ENCODE data around the gene ADGRF3.

Gene ADGRF3

DNA sequence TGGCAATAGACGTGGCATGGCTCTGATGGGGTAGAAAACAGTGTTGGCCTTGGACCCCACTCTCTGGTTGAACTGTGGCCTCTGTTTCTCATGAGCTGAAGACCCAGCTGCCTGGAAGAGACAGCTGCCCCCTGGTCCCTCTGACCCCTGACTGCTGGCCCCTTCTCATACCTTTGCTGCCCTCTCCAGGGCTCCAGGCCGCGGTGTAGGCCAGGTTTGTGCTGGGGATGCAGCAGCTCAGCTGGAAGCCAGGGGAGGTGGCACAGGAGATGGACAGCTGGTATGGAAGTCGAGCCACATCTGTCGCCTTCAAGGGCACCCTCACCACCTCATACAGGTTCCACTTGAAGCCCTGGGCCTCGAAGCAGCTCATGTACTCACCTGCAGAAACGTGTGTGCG lies 32.3 kb downstream of the ADGRF3 start:
- TF ChIP-seq EZH2 (IDR thresholded peaks at IDR 0.05; ENCODE audit: borderline replicate concordance, low read depth, low read length, severe bottlenecking) = no peak
- TF ChIP-seq, protein P1, sequence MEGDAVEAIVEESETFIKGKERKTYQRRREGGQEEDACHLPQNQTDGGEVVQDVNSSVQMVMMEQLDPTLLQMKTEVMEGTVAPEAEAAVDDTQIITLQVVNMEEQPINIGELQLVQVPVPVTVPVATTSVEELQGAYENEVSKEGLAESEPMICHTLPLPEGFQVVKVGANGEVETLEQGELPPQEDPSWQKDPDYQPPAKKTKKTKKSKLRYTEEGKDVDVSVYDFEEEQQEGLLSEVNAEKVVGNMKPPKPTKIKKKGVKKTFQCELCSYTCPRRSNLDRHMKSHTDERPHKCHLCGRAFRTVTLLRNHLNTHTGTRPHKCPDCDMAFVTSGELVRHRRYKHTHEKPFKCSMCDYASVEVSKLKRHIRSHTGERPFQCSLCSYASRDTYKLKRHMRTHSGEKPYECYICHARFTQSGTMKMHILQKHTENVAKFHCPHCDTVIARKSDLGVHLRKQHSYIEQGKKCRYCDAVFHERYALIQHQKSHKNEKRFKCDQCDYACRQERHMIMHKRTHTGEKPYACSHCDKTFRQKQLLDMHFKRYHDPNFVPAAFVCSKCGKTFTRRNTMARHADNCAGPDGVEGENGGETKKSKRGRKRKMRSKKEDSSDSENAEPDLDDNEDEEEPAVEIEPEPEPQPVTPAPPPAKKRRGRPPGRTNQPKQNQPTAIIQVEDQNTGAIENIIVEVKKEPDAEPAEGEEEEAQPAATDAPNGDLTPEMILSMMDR (IDR thresholded peaks at IDR 0.05; ENCODE audit: borderline replicate concordance, extremely low read depth, low read length, poor library complexity, severe bottlenecking) = no peak
- Histone ChIP-seq H3K36me3 (ENCODE audit: insufficient read depth, low read length) (no peaks in the 10 kb centered on the region), H3K9me3 (ENCODE audit: insufficient read depth, low read length, severe bottlenecking) (no peaks in the 10 kb centered on the region), H3K27ac (ENCODE audit: low read length) (no peak overlapping the region), H3K4me2 (ENCODE audit: insufficient read depth, low read length) (no peak overlapping the region), H3K79me2 (ENCODE audit: insufficient read depth, low read length) (no peaks in the 10 kb centered on the region), H3K9ac (ENCODE audit: low read depth, low read length) (no peak overlapping the region), H3K4me1 (ENCODE audit: insufficient read depth, low read length) (no peaks in the 10 kb centered on the region), H2AFZ (ENCODE audit: low read depth, low read length) (no peak overlapping the region), H3K27me3 (ENCODE audit: insufficient read depth, low read length, poor library complexity) (no peaks in the 10 kb centered on the region), H4K20me1 (ENCODE audit: insufficient read depth, low read length) (no peaks in the 10 kb centered on the region), H3K4me3 (ENCODE audit: low read depth in 1 of 2, low read length in 2 of 2) (no peak overlapping the region)
- DNase-seq = no peak
- ATAC-seq (ENCODE audit: insufficient read depth, low read depth) = no peak

DNA sequence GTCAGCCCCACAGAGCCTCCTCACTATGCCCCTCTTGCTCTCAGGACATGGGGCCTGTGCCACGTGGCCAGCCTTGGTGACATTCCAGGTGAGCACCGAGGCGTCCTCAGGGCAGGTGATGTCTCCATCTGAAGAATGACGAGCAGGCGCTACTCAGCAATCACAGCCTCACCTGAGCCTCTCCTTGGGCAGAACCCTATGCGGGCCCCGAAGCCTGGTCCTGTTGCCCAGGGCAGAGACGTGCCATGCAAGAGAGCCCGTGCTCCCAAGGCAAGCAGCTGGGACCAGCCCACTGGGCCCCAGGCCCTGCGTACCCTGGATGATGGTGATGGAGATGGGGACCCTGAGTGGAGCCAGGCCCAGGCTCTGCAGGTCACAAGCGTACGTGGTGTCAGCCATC lies 33.1 kb downstream of the ADGRF3 start:
- Histone ChIP-seq H3K4me2 (ENCODE audit: insufficient read depth, low read length) (no peak overlapping the region), H3K4me1 (ENCODE audit: insufficient read depth, low read length) (no peaks in the 10 kb centered on the region), H3K27me3 (ENCODE audit: insufficient read depth, low read length, poor library complexity) (no peaks in the 10 kb centered on the region), H4K20me1 (ENCODE audit: insufficient read depth, low read length) (no peaks in the 10 kb centered on the region), H3K4me3 (ENCODE audit: low read depth in 1 of 2, low read length in 2 of 2) (no peak overlapping the region), H3K9ac (ENCODE audit: low read depth, low read length) (no peak overlapping the region), H2AFZ (ENCODE audit: low read depth, low read length) (no peak overlapping the region), H3K36me3 (ENCODE audit: insufficient read depth, low read length) (no peaks in the 10 kb centered on the region), H3K27ac (ENCODE audit: low read length) (no peak overlapping the region), H3K9me3 (ENCODE audit: insufficient read depth, low read length, severe bottlenecking) (no peaks in the 10 kb centered on the region), H3K79me2 (ENCODE audit: insufficient read depth, low read length) (no peaks in the 10 kb centered on the region)
- no peak for DNase-seq
- no peak for ATAC-seq (ENCODE audit: insufficient read depth, low read depth)
- TF ChIP-seq, protein P1 (IDR thresholded peaks at IDR 0.05; ENCODE audit: borderline replicate concordance, extremely low read depth, low read length, poor library complexity, severe bottlenecking) = no peak
- no peak for TF ChIP-seq EZH2 (IDR thresholded peaks at IDR 0.05; ENCODE audit: borderline replicate concordance, low read depth, low read length, severe bottlenecking)

DNA sequence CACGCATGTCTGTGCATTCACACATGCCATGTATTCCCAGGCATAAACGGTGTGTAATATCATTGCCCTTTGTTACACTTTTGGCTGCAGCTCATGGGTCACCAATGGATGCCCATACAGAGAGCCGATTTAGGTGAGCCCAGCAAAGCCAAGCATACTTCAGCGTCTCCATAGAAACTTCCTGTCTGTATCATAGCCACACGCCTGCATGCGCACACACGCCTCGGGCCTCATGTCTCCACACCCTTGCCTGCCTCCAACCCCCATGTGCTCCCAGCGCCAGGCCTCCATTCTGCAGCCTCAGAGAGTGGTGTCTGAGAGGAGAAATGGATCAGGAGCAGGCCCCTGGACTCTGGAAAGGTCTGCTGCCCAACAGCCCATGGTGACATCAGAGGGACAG lies 34.1 kb downstream of the ADGRF3 start:
- Histone ChIP-seq H3K4me2 (ENCODE audit: insufficient read depth, low read length) (no peak overlapping the region), H2AFZ (ENCODE audit: low read depth, low read length) (no peak overlapping the region), H3K27ac (ENCODE audit: low read length) (no peak overlapping the region), H3K4me3 (ENCODE audit: low read depth in 1 of 2, low read length in 2 of 2) (no peak overlapping the region), H3K79me2 (ENCODE audit: insufficient read depth, low read length) (no peaks in the 10 kb centered on the region), H3K4me1 (ENCODE audit: insufficient read depth, low read length) (no peaks in the 10 kb centered on the region), H3K9me3 (ENCODE audit: insufficient read depth, low read length, severe bottlenecking) (no peaks in the 10 kb centered on the region), H3K9ac (ENCODE audit: low read depth, low read length) (no peak overlapping the region), H3K27me3 (ENCODE audit: insufficient read depth, low read length, poor library complexity) (no peaks in the 10 kb centered on the region), H4K20me1 (ENCODE audit: insufficient read depth, low read length) (no peaks in the 10 kb centered on the region), H3K36me3 (ENCODE audit: insufficient read depth, low read length) (no peaks in the 10 kb centered on the region)
- TF ChIP-seq, protein P1 (IDR thresholded peaks at IDR 0.05; ENCODE audit: borderline replicate concordance, extremely low read depth, low read length, poor library complexity, severe bottlenecking) = no peak
- TF ChIP-seq EZH2 (IDR thresholded peaks at IDR 0.05; ENCODE audit: borderline replicate concordance, low read depth, low read length, severe bottlenecking) = no peak
- DNase-seq = no peak
- ATAC-seq (ENCODE audit: insufficient read depth, low read depth) = no peak

DNA sequence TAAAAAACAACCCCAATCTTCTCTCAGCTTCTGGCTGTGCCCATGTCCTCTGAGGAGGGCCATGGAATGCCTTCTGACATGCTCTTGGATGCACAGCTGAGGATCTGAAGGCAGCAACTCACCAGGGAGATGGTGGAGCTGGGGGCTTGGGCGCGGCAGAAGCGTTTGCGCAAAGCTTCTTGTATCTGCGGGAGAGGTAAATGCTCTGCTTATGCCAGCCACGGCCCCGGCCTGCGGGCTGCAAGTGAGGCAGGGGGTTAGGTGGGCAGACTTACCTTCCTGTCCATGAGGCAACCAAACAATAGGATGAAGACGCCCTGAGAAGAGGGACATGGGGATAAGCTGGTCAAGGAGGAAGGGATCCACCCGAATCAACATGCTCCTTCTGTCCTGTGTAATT lies 36.7 kb downstream of the ADGRF3 start:
- Histone ChIP-seq H2AFZ (ENCODE audit: low read depth, low read length) (no peak overlapping the region), H3K27me3 (ENCODE audit: insufficient read depth, low read length, poor library complexity) (no peaks in the 10 kb centered on the region), H3K4me2 (ENCODE audit: insufficient read depth, low read length) (no peak overlapping the region), H3K9me3 (ENCODE audit: insufficient read depth, low read length, severe bottlenecking) (no peaks in the 10 kb centered on the region), H3K36me3 (ENCODE audit: insufficient read depth, low read length) (no peaks in the 10 kb centered on the region), H3K4me3 (ENCODE audit: low read depth in 1 of 2, low read length in 2 of 2) (no peak overlapping the region), H3K79me2 (ENCODE audit: insufficient read depth, low read length) (no peaks in the 10 kb centered on the region), H3K27ac (ENCODE audit: low read length) (no peak overlapping the region), H4K20me1 (ENCODE audit: insufficient read depth, low read length) (no peaks in the 10 kb centered on the region), H3K9ac (ENCODE audit: low read depth, low read length) (no peak overlapping the region), H3K4me1 (ENCODE audit: insufficient read depth, low read length) (no peaks in the 10 kb centered on the region)
- DNase-seq = no peak
- ATAC-seq (ENCODE audit: insufficient read depth, low read depth) = no peak
- TF ChIP-seq EZH2 (IDR thresholded peaks at IDR 0.05; ENCODE audit: borderline replicate concordance, low read depth, low read length, severe bottlenecking) = no peak
- TF ChIP-seq, protein P1 (IDR thresholded peaks at IDR 0.05; ENCODE audit: borderline replicate concordance, extremely low read depth, low read length, poor library complexity, severe bottlenecking) = no peak

All from DND-41 (cell line).